ENCODE data around the gene TGFBR3.

TGFBR3 gene

GRCh38 chr1:91645031-91645430 lies 240.9 kb downstream of the TGFBR3 start:
- Histone ChIP-seq H2AFZ (ENCODE audit: low read depth, low read length) (no peak overlapping the region), H3K27ac (ENCODE audit: low read length) (no peak overlapping the region), H3K9me3 (ENCODE audit: insufficient read depth, low read length, severe bottlenecking) (peaks cover 3% of the 10 kb centered on the region), H4K20me1 (ENCODE audit: insufficient read depth, low read length) (no peaks in the 10 kb centered on the region), H3K79me2 (ENCODE audit: insufficient read depth, low read length) (no peaks in the 10 kb centered on the region), H3K9ac (ENCODE audit: low read depth, low read length) (no peak overlapping the region), H3K36me3 (ENCODE audit: insufficient read depth, low read length) (no peaks in the 10 kb centered on the region), H3K27me3 (ENCODE audit: insufficient read depth, low read length, poor library complexity) (no peaks in the 10 kb centered on the region), H3K4me1 (ENCODE audit: insufficient read depth, low read length) (peaks cover 8% of the 10 kb centered on the region; the same call in 1 of the 2 replicates), H3K4me3 (ENCODE audit: low read depth in 1 of 2, low read length in 2 of 2) (no peak overlapping the region), H3K4me2 (ENCODE audit: insufficient read depth, low read length) (no peak overlapping the region)
- no peak for DNase-seq
- TF ChIP-seq EZH2 (IDR thresholded peaks at IDR 0.05; ENCODE audit: borderline replicate concordance, low read depth, low read length, severe bottlenecking) (no peak), CTCF (IDR thresholded peaks at IDR 0.05; ENCODE audit: borderline replicate concordance, extremely low read depth, low read length, poor library complexity, severe bottlenecking) (no peak)
- no peak for ATAC-seq (ENCODE audit: insufficient read depth, low read depth)

- H4K20me1 ChIP-seq (ENCODE audit: insufficient read depth, low read length), result no peaks in the 10 kb centered on the region
- H2AFZ ChIP-seq (ENCODE audit: low read depth, low read length), result no peak overlapping the region
- H3K4me1 ChIP-seq (ENCODE audit: insufficient read depth, low read length), result peaks cover 8% of the 10 kb centered on the region; the same call in 1 of the 2 replicates
- H3K36me3 ChIP-seq (ENCODE audit: insufficient read depth, low read length), result no peaks in the 10 kb centered on the region
- no peak for TF ChIP-seq EZH2 (IDR thresholded peaks at IDR 0.05; ENCODE audit: borderline replicate concordance, low read depth, low read length, severe bottlenecking)
- no peak for TF ChIP-seq CTCF (IDR thresholded peaks at IDR 0.05; ENCODE audit: borderline replicate concordance, extremely low read depth, low read length, poor library complexity, severe bottlenecking)
- H3K9ac ChIP-seq (ENCODE audit: low read depth, low read length), result no peak overlapping the region
- H3K27ac ChIP-seq (ENCODE audit: low read length), result no peak overlapping the region
- H3K4me3 ChIP-seq (ENCODE audit: low read depth in 1 of 2, low read length in 2 of 2), result no peak overlapping the region
- DNase-seq (no peak), ATAC-seq (ENCODE audit: insufficient read depth, low read depth) (no peak)
- no peaks in the 10 kb centered on the region for H3K79me2 ChIP-seq (ENCODE audit: insufficient read depth, low read length)
- no peak overlapping the region for H3K4me2 ChIP-seq (ENCODE audit: insufficient read depth, low read length)
- H3K27me3 ChIP-seq (ENCODE audit: insufficient read depth, low read length, poor library complexity), result no peaks in the 10 kb centered on the region
- H3K9me3 ChIP-seq (ENCODE audit: insufficient read depth, low read length, severe bottlenecking), result peaks cover 3% of the 10 kb centered on the region
These were observed 242.5 kb downstream of the TGFBR3 start for GRCh38 chr1:91643431-91643830.

GRCh38 chr1:91640877-91641526 lies 244.9 kb downstream of the TGFBR3 start:
- no peaks in the 10 kb centered on the region for H3K4me1 ChIP-seq (ENCODE audit: insufficient read depth, low read length)
- no peak overlapping the region for H3K4me2 ChIP-seq (ENCODE audit: insufficient read depth, low read length)
- no peaks in the 10 kb centered on the region for H3K79me2 ChIP-seq (ENCODE audit: insufficient read depth, low read length)
- no peak overlapping the region for H3K4me3 ChIP-seq (ENCODE audit: low read depth in 1 of 2, low read length in 2 of 2)
- H3K9me3 ChIP-seq (ENCODE audit: insufficient read depth, low read length, severe bottlenecking), result peaks cover 3% of the 10 kb centered on the region
- H4K20me1 ChIP-seq (ENCODE audit: insufficient read depth, low read length), result no peaks in the 10 kb centered on the region
- DNase-seq, result no peak
- H3K27me3 ChIP-seq (ENCODE audit: insufficient read depth, low read length, poor library complexity), result no peaks in the 10 kb centered on the region
- no peak for ATAC-seq (ENCODE audit: insufficient read depth, low read depth)
- no peaks in the 10 kb centered on the region for H3K36me3 ChIP-seq (ENCODE audit: insufficient read depth, low read length)
- TF ChIP-seq EZH2 (IDR thresholded peaks at IDR 0.05; ENCODE audit: borderline replicate concordance, low read depth, low read length, severe bottlenecking) (no peak), CTCF (IDR thresholded peaks at IDR 0.05; ENCODE audit: borderline replicate concordance, extremely low read depth, low read length, poor library complexity, severe bottlenecking) (no peak)
- H3K9ac ChIP-seq (ENCODE audit: low read depth, low read length), result no peak overlapping the region
- H3K27ac ChIP-seq (ENCODE audit: low read length), result no peak overlapping the region
- H2AFZ ChIP-seq (ENCODE audit: low read depth, low read length), result no peak overlapping the region

Data from DND-41 (cell line).